ENCODE data around the gene WNT7B.

WNT7B gene

GRCh38 chr22:45969801-45970470 lies 7.0 kb downstream of the WNT7B start:
- DNase-seq: no peak

- DNase-seq: no peak
Measured at GRCh38 chr22:45969414-45969799, 7.6 kb downstream of the WNT7B start.

- no peak for DNase-seq
Measured at GRCh38 chr22:45968751-45969413, 8.1 kb downstream of the WNT7B start.

- no peak for DNase-seq
Measured at GRCh38 chr22:45968003-45968650, 8.8 kb downstream of the WNT7B start.

GRCh38 chr22:45966895-45967365 lies 10.0 kb downstream of the WNT7B start:
- no peak for DNase-seq

- no peak for DNase-seq
Measured at GRCh38 chr22:45966320-45966894, 10.6 kb downstream of the WNT7B start.

GRCh38 chr22:45965563-45965962 lies 11.4 kb downstream of the WNT7B start:
- no peak for DNase-seq

GRCh38 chr22:45964926-45965527 lies 11.9 kb downstream of the WNT7B start:
- no peak for DNase-seq

GRCh38 chr22:45964372-45964771 lies 12.6 kb downstream of the WNT7B start:
- DNase-seq: no peak

GRCh38 chr22:45963821-45964220 lies 13.1 kb downstream of the WNT7B start:
- no peak for DNase-seq

GRCh38 chr22:45962756-45963324 lies 14.1 kb downstream of the WNT7B start:
- DNase-seq: no peak

- DNase-seq: no peak
Measured at GRCh38 chr22:45962434-45962718, 14.6 kb downstream of the WNT7B start.

- DNase-seq: no peak
Measured at GRCh38 chr22:45961679-45962433, 15.1 kb downstream of the WNT7B start.

- DNase-seq: no peak
Measured at GRCh38 chr22:45960477-45961386, 16.2 kb downstream of the WNT7B start.

GRCh38 chr22:45959719-45960476 lies 17.1 kb downstream of the WNT7B start:
- DNase-seq: no peak

- DNase-seq: no peak
Measured at GRCh38 chr22:45958971-45959370, 18.0 kb downstream of the WNT7B start.

GRCh38 chr22:45957826-45958225 lies 19.1 kb downstream of the WNT7B start:
- DNase-seq: no peak

- no peak for DNase-seq
Measured at GRCh38 chr22:45953178-45953577, 23.8 kb downstream of the WNT7B start.

GRCh38 chr22:45952553-45952952 lies 24.4 kb downstream of the WNT7B start:
- DNase-seq: no peak

GRCh38 chr22:45952151-45952550 lies 24.8 kb downstream of the WNT7B start:
- DNase-seq: no peak

GRCh38 chr22:45949891-45950290 lies 27.1 kb downstream of the WNT7B start:
- DNase-seq: no peak

Measured in femur (tissue), 1 donor.